ENCODE measurements around the gene RPN1. TPM values are rescaled to one million over a fixed set of nuclear protein-coding genes. Genes with fewer than 3 reads are reported as not detected.

The RPN1 gene
- total and polyA plus RNA-seq, 2 donors (not counting 3 experiments of a cell fraction or from before 2014, with no cell fraction given): 250 to 266 TPM

DNA sequence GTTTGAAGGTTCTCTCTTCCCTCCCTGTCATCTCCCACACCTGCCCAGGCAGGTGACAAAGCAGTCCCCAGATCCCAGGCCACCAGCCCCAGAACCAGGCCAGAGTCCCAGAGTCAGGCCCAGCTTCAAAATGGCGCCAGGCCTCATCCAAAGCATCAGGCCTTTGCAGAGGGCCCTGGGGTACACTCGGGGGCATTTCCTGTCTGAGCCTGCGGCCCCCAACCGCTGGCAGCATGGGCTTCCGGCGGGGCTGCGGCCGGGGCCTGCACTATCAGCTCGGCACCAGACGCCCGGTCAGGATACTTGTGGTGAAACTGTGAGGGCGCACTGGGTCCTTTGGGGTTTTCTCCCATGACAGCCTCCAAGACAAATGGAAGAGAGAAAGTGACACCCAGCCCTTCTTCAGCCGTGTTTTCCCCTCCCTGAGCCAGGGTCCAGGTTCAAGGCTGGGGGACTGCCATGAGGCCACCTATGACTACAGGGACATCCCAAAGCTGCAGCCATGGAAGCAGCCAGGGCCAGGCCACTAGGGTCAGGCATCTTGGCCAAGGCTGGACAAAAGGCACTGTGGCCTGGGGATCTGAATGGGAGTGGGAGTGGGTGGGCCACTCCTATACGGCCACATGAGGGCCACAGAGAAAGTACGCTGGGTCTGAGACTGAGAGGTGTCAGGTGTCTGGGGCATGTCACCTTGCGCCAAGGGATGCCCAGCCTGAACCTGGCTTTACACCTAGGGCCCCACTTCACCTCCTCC, 33.9 kb downstream of the RPN1 start:
- intact Hi-C loops (cut with micrococcal nuclease) (loop anchor here (1.0 to 5.0 kb wide), 3 partner anchors 64 to 631 kb away; partner anchors contain the start of gene COPG1), dilution Hi-C loops (cut with MboI; ENCODE audit: extremely low pct_ligation_motif_present, low sequenced_read_pairs) (no loop called here)
- Histone ChIP-seq H3K4me2 (ENCODE audit: insufficient read depth, low read length) (no peak overlapping the region), H2AFZ (ENCODE audit: low read depth, low read length) (no peak overlapping the region), H3K4me1 (ENCODE audit: control insufficient read depth, extremely low read depth, insufficient read depth, low read length) (peaks cover 35% of the 10 kb centered on the region), H4K20me1 (replicated peaks; ENCODE audit: control insufficient read depth, extremely low read depth, insufficient read depth, low read length) (no peaks in the 10 kb centered on the region), H3K9me1 (replicated peaks; ENCODE audit: control insufficient read depth, extremely low read depth, insufficient read depth, low read length) (no peaks in the 10 kb centered on the region), H3K9ac (replicated peaks; ENCODE audit: extremely low read depth, insufficient read depth, low read length) (no peak overlapping the region), H3K27ac (ENCODE audit: insufficient read depth, low read depth, low read length) (no peak overlapping the region), H3K79me2 (ENCODE audit: control insufficient read depth, insufficient read depth, low read length) (peaks cover 17% of the 10 kb centered on the region), H3K9me3 (replicated peaks; ENCODE audit: control insufficient read depth, insufficient read depth, low read length) (no peaks in the 10 kb centered on the region), H3K4me3 (replicated peaks in 1 of 3; ENCODE audit: insufficient read depth in 1 of 3, low read depth in 1 of 3, low read length in 3 of 3) (no peak overlapping the region), H3K36me3 (ENCODE audit: control insufficient read depth in 2 of 2, extremely low read depth in 1 of 2, insufficient read depth in 2 of 2, low read length in 2 of 2) (peaks cover 13 to 27% of the 10 kb centered on the region in 2 experiments), H3K27me3 (ENCODE audit: control insufficient read depth in 2 of 2, insufficient read depth in 2 of 2, low read length in 2 of 2) (no peaks in the 10 kb centered on the region)
- CTCF ChIA-PET: interaction anchor here (1.3 to 3.1 kb wide), 4 partner anchors 8 to 230 kb away, joined by 4 to 29 read pairs (median 24); no protein-coding TSS in a partner anchor
- TF ChIP-seq EZH2 (IDR thresholded peaks at IDR 0.05; ENCODE audit: borderline replicate concordance, low read depth, low read length, severe bottlenecking) (no peak), MYC (IDR thresholded peaks at IDR 0.05; ENCODE audit: low read depth, low read length) (no peak), FOS (IDR thresholded peaks at IDR 0.05; ENCODE audit: borderline replicate concordance, insufficient read depth, low read length) (no peak), JUN (IDR thresholded peaks at IDR 0.05; ENCODE audit: borderline replicate concordance, insufficient read depth, insufficient read length, low read depth) (no peak), POLR2AphosphoS5 (IDR thresholded peaks at IDR 0.05; ENCODE audit: insufficient read depth, low read depth, low read length) (no peak), POLR2A (IDR thresholded peaks at IDR 0.05; ENCODE audit: low read depth, low read length) (no peak), GATA2 (IDR thresholded peaks at IDR 0.05; ENCODE audit: insufficient read depth, insufficient read length, low read depth, low read length) (no peak)
- TF ChIP-seq, protein P1, sequence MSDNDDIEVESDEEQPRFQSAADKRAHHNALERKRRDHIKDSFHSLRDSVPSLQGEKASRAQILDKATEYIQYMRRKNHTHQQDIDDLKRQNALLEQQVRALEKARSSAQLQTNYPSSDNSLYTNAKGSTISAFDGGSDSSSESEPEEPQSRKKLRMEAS (IDR thresholded peaks at IDR 0.05; ENCODE audit: insufficient read depth, insufficient read length): no peak
- TF ChIP-seq, protein P2, sequence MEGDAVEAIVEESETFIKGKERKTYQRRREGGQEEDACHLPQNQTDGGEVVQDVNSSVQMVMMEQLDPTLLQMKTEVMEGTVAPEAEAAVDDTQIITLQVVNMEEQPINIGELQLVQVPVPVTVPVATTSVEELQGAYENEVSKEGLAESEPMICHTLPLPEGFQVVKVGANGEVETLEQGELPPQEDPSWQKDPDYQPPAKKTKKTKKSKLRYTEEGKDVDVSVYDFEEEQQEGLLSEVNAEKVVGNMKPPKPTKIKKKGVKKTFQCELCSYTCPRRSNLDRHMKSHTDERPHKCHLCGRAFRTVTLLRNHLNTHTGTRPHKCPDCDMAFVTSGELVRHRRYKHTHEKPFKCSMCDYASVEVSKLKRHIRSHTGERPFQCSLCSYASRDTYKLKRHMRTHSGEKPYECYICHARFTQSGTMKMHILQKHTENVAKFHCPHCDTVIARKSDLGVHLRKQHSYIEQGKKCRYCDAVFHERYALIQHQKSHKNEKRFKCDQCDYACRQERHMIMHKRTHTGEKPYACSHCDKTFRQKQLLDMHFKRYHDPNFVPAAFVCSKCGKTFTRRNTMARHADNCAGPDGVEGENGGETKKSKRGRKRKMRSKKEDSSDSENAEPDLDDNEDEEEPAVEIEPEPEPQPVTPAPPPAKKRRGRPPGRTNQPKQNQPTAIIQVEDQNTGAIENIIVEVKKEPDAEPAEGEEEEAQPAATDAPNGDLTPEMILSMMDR (IDR thresholded peaks at IDR 0.05; ENCODE audit: extremely low read depth in 1 of 2, insufficient read depth in 1 of 2, low read depth in 1 of 2, low read length in 2 of 2): no peak
- BruUV-seq (replicated peaks): no TSS peak
- FAIRE-seq (no peak), DNase-seq (ENCODE audit: low read depth, low spot score) (no peak)
- POLR2A ChIA-PET: no interaction called here
